ENCODE data around the gene TSPAN3. TPM values are rescaled to one million over a fixed set of nuclear protein-coding genes. Genes with fewer than 3 reads are reported as not detected.

Gene TSPAN3
- total RNA-seq, 2 donors from 2014 or later: 215 to 256 TPM

DNA sequence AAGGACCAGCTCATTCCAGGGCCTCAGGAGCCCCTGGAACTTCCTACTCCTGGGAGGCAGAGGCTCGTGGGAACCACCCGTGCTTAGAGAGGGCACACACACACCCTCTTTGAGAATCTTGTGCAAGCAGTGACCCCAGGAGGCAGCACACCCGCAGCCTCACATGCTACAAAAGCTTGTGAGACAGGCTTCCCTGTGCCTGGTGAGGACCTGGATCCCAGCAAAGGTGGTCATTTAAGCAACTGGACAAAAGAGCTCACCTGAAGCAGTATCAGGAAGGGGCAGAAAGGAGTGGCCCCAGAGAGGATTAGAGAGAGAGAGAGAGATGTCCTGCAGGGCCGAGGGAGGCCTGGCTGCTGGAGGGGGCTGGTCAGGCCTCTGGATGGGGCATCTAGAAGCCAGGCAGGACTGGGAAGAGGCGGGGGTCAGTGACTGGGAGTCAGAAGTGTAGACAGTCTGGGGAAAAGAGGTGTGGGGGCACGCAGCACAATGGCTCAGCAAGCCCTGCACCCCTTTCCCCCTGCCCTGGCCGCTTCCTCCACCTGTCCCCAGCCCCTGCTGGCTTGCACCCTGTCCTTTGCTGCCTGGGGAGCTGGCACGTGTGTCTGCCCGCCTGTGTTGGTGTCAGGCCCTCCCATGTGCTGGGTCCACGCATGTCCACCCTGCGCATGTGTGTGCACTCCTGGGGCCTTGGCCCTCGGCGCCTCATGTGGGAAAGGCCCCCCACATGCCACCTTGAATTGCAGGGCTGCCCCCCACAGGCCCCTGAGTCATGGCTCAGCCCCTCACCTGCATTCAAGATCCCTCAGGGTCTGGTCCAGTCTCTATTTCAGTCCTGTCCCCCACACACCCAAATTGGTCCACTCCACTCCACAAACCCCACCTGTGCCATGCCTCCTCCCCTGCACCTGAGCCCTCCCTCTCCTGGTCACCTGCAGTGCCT, 36.9 kb downstream of the TSPAN3 start:
- H3K36me3 ChIP-seq: peaks cover 18% of the 10 kb centered on the region
- ATAC-seq (ENCODE audit: insufficient number of reproducible peaks, low FRiP score, low read depth): no peak
- DNase-seq (ENCODE audit: low spot score): no peak
- no peaks in the 10 kb centered on the region for H3K27me3 ChIP-seq (replicated peaks; ENCODE audit: insufficient read depth)
- H3K27ac ChIP-seq: no peak overlapping the region
- H3K4me1 ChIP-seq (ENCODE audit: control insufficient read depth in 1 of 2, low read depth in 2 of 2): peaks cover 0 to 5% of the 10 kb centered on the region in 2 donors
- no peak overlapping the region for H3K4me3 ChIP-seq
- H3K9me3 ChIP-seq: no peaks in the 10 kb centered on the region
- TF ChIP-seq, protein P1, sequence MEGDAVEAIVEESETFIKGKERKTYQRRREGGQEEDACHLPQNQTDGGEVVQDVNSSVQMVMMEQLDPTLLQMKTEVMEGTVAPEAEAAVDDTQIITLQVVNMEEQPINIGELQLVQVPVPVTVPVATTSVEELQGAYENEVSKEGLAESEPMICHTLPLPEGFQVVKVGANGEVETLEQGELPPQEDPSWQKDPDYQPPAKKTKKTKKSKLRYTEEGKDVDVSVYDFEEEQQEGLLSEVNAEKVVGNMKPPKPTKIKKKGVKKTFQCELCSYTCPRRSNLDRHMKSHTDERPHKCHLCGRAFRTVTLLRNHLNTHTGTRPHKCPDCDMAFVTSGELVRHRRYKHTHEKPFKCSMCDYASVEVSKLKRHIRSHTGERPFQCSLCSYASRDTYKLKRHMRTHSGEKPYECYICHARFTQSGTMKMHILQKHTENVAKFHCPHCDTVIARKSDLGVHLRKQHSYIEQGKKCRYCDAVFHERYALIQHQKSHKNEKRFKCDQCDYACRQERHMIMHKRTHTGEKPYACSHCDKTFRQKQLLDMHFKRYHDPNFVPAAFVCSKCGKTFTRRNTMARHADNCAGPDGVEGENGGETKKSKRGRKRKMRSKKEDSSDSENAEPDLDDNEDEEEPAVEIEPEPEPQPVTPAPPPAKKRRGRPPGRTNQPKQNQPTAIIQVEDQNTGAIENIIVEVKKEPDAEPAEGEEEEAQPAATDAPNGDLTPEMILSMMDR (IDR thresholded peaks at IDR 0.05): no peak

- Histone ChIP-seq H3K4me3 (no peak overlapping the region), H3K36me3 (peaks cover 18% of the 10 kb centered on the region), H3K27me3 (replicated peaks; ENCODE audit: insufficient read depth) (no peaks in the 10 kb centered on the region), H3K4me1 (ENCODE audit: control insufficient read depth in 1 of 2, low read depth in 2 of 2) (peaks cover 0 to 5% of the 10 kb centered on the region in 2 donors), H3K27ac (no peak overlapping the region), H3K9me3 (no peaks in the 10 kb centered on the region)
- DNase-seq (ENCODE audit: low spot score) (no peak), ATAC-seq (ENCODE audit: insufficient number of reproducible peaks, low FRiP score, low read depth) (no peak)
- TF ChIP-seq, protein P1 (IDR thresholded peaks at IDR 0.05): no peak
Measured at GRCh38 chr15:77033417-77033728, 37.5 kb downstream of the TSPAN3 start.

DNA sequence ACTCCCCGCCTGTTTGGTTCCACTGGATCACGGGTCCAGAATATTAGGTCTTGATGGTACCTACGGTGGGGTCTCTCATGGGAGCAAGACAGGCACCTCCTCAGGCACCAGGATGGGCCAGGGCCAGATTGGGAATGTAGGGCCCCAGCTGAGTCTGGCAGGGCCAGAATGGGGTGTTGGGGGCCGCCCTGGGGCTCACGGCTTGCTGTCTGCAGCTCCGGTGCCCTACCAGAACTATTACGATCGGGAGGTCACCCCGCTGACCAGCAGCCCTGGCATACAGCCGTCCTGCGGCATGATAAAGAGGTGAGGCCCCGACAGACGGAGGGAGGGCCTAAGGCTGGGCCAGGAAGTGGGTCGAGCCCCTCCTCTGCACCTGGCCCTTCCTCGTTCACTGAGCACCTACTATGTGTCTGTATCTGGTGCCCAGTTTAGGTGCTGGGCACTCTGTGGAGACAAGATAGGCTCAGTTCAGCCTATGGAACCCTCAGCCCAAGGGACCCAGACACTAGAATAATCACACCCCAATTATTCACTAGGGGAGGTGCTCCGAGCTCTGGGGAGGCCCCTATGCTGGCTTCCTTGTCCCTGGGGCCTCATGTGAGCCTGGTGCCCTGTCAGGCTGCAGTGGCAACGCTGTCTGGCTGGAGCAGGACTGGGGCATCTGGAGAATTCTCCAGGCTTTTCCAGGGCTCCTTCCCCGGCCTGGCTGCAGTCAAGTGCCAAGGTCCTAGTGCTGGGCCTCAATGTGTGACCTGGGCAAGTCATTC, 38.1 kb downstream of the TSPAN3 start:
- Histone ChIP-seq H3K4me3 (no peak overlapping the region), H3K27ac (no peak overlapping the region), H3K36me3 (peaks cover 18% of the 10 kb centered on the region), H3K27me3 (replicated peaks; ENCODE audit: insufficient read depth) (no peaks in the 10 kb centered on the region), H3K4me1 (ENCODE audit: control insufficient read depth in 1 of 2, low read depth in 2 of 2) (peaks cover 0 to 5% of the 10 kb centered on the region in 2 donors), H3K9me3 (no peaks in the 10 kb centered on the region)
- ATAC-seq (ENCODE audit: insufficient number of reproducible peaks, low FRiP score, low read depth) (no peak), DNase-seq (ENCODE audit: low spot score) (no peak)
- TF ChIP-seq, protein P1 (IDR thresholded peaks at IDR 0.05): no peak

DNA sequence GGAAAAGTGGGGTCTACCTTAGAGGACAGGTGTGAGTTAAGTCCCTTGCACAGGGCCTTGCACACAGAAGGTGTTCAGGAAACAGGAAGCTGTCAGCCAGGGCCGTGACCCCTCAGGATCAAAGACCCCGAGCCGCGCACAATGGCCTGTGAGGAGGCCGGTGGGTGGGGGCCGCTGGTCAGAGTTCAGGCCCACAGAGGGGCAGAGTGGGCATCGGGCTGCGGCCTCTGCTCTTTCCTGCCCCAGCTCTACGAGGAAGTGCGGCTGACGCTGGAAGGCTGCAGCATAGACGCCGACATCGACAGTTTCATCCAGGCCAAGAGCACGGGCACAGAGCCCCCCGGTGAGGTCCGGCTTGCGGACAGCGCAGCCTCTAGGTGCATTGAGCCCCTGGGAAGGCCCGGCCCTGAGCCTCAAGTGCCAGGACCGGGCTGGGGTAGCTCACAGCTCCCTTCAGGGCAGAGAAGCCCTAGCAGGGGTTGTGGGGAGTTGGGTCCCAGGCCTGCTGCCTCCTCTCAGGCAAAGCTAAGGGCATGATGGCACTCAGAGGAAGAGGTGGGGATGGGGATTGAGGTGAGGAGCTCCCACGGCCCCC, 38.8 kb downstream of the TSPAN3 start:
- H3K36me3 ChIP-seq: peaks cover 15% of the 10 kb centered on the region
- no peak overlapping the region for H3K27ac ChIP-seq
- H3K9me3 ChIP-seq: no peaks in the 10 kb centered on the region
- TF ChIP-seq, protein P1 (IDR thresholded peaks at IDR 0.05): no peak
- H3K4me1 ChIP-seq (ENCODE audit: control insufficient read depth in 1 of 2, low read depth in 2 of 2): peaks cover 0 to 6% of the 10 kb centered on the region in 2 donors
- no peak overlapping the region for H3K4me3 ChIP-seq
- DNase-seq (ENCODE audit: low spot score) (no peak), ATAC-seq (ENCODE audit: insufficient number of reproducible peaks, low FRiP score, low read depth) (no peak)
- H3K27me3 ChIP-seq (replicated peaks; ENCODE audit: insufficient read depth): no peaks in the 10 kb centered on the region

Measured in thoracic aorta (tissue), 2 donors.